Esophagus squamous epithelium (tissue), 4 donors: ENCODE measurements around the gene SLC26A11.
"Not testable (repeated sequence)": the region's sequence is repeated elsewhere in the genome, so short reads cannot be mapped to it uniquely, and the experiment has no call there.

Source experiments
- POLR2A ChIP-seq, 4 donors: fragments of 450-650 bp; IDR thresholded peaks; one replicate each; pipeline ENCODE4 v1.6.1; 2017; ENCODE audit warnings: antibody characterized with exemption in 4 of 4, mild to moderate bottlenecking in 4 of 4, moderate library complexity in 3 of 4
- TF ChIP-seq, protein P1 (sequence below), 6 experiments: fragments of 450-650 bp in 4 of 6; fragments of 200-600 bp in 2 of 6; sonication (generic) in 2 of 6; IDR thresholded peaks; one replicate each; pipeline ENCODE4 v1.5.1; 2016 to 2019; ENCODE audit warnings: antibody characterized with exemption in 6 of 6, mild to moderate bottlenecking in 4 of 6, moderate library complexity in 4 of 6

GRCh38 chr17:80299350-80300100 is 79.3 kb downstream of the SLC26A11 start:
- not testable (repeated sequence) for TF ChIP-seq POLR2A (IDR thresholded peaks at IDR 0.05)
- TF ChIP-seq, protein P1, sequence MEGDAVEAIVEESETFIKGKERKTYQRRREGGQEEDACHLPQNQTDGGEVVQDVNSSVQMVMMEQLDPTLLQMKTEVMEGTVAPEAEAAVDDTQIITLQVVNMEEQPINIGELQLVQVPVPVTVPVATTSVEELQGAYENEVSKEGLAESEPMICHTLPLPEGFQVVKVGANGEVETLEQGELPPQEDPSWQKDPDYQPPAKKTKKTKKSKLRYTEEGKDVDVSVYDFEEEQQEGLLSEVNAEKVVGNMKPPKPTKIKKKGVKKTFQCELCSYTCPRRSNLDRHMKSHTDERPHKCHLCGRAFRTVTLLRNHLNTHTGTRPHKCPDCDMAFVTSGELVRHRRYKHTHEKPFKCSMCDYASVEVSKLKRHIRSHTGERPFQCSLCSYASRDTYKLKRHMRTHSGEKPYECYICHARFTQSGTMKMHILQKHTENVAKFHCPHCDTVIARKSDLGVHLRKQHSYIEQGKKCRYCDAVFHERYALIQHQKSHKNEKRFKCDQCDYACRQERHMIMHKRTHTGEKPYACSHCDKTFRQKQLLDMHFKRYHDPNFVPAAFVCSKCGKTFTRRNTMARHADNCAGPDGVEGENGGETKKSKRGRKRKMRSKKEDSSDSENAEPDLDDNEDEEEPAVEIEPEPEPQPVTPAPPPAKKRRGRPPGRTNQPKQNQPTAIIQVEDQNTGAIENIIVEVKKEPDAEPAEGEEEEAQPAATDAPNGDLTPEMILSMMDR (IDR thresholded peaks at IDR 0.05) = not testable (repeated sequence)
